ENCODE measurements around the gene PCDHA9. TPM values are rescaled to one million over a fixed set of nuclear protein-coding genes. Genes with fewer than 3 reads are reported as not detected.
"Not testable (repeated sequence)": the region's sequence is repeated elsewhere in the genome, so short reads cannot be mapped to it uniquely, and the experiment has no call there.

The PCDHA9 gene
- total RNA-seq, 2 donors from 2014 or later: 0.14 to 0.51 TPM

DNA sequence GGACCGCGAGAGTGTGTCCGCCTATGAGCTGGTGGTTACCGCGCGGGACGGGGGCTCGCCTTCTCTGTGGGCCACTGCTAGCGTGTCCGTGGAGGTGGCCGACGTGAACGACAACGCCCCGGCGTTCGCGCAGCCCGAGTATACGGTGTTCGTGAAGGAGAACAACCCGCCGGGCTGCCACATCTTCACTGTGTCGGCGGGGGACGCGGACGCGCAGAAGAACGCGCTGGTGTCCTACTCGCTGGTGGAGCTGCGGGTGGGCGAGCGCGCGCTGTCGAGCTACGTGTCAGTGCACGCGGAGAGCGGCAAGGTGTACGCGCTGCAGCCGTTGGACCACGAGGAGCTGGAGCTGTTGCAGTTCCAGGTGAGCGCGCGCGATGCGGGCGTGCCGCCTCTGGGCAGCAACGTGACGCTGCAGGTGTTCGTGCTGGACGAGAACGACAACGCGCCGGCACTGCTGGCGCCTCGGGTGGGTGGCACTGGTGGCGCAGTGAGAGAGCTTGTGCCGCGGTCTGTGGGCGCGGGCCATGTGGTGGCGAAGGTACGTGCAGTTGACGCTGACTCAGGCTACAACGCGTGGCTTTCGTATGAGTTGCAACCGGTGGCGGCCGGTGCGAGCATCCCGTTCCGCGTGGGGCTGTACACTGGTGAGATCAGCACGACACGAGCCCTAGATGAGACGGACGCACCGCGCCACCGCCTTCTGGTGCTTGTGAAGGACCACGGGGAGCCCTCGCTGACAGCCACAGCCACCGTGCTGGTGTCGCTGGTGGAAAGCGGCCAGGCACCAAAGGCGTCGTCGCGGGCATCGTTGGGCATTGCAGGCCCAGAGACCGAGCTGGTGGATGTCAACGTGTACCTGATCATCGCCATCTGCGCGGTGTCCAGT is 12.3 kb upstream of the PCDHA9 start:
- H3K27me3 ChIP-seq (replicated peaks; ENCODE audit: insufficient read depth): peaks cover 4% of the 10 kb centered on the region
- no peak for DNase-seq (ENCODE audit: low spot score)
- H3K4me3 ChIP-seq: no peak overlapping the region
- 47% methylated on average over 84 of the region's 103 CpGs for WGBS
- no peaks in the 10 kb centered on the region for H3K9me3 ChIP-seq
- TF ChIP-seq, protein P1, sequence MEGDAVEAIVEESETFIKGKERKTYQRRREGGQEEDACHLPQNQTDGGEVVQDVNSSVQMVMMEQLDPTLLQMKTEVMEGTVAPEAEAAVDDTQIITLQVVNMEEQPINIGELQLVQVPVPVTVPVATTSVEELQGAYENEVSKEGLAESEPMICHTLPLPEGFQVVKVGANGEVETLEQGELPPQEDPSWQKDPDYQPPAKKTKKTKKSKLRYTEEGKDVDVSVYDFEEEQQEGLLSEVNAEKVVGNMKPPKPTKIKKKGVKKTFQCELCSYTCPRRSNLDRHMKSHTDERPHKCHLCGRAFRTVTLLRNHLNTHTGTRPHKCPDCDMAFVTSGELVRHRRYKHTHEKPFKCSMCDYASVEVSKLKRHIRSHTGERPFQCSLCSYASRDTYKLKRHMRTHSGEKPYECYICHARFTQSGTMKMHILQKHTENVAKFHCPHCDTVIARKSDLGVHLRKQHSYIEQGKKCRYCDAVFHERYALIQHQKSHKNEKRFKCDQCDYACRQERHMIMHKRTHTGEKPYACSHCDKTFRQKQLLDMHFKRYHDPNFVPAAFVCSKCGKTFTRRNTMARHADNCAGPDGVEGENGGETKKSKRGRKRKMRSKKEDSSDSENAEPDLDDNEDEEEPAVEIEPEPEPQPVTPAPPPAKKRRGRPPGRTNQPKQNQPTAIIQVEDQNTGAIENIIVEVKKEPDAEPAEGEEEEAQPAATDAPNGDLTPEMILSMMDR (IDR thresholded peaks at IDR 0.05): no peak
- H3K36me3 ChIP-seq: no peaks in the 10 kb centered on the region
- intact Hi-C loops (cut with DNase I): no loop called here
- H3K4me1 ChIP-seq (replicated peaks): no peaks in the 10 kb centered on the region
- no peak overlapping the region for H3K27ac ChIP-seq

DNA sequence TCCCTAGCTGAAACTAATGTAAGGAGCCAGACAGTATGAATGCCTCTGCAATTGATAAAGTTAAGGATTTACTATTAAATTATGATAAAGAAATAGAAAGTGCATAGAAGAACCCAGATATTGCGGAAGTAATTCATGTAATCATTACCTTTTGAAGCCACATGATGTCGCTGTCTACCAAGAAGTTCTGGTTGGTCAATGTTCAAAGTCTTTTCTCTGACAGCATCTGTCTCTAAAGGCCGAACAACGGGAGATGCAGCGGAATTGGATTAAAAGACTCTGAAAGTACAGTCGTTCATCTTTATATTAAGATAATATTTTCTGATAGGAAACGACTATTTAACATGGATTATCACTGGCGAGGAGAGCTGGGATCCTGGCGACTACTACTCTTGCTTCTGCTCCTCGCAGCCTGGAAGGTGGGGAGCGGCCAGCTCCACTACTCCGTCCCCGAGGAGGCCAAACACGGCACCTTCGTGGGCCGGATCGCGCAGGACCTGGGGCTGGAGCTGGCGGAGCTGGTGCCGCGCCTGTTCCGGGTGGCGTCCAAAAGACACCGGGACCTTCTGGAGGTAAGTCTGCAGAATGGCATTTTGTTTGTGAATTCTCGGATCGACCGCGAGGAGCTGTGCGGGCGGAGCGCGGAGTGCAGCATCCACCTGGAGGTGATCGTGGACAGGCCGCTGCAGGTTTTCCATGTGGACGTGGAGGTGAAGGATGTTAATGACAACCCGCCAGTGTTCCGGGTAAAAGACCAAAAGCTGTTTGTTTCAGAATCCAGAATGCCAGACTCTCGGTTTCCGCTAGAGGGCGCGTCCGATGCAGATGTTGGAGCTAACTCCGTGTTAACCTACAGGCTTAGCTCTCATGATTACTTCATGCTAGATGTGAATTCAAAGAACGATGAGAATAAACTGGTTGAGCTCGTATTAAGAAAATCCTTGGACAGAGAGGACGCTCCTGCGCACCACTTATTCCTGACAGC is 6.9 kb upstream of the PCDHA9 start, which contains the start of gene PCDHA8:
Gene PCDHA8, plus strand, starts transcription at position 210 of the 985 bp plus-strand sequence. Its CDS starts 135 bp downstream, at position 345.
- Histone ChIP-seq H3K27ac (no peak within 1 kb of the TSS), H3K27me3 (replicated peaks; ENCODE audit: insufficient read depth) (peaks cover 4% of the 10 kb centered on the region), H3K4me1 (replicated peaks) (no peaks in the 10 kb centered on the region), H3K36me3 (no peaks in the 10 kb centered on the region), H3K4me3 (no peak within 1 kb of the TSS), H3K9me3 (no peaks in the 10 kb centered on the region)
- 21% methylated on average over 46 of the region's 47 CpGs for WGBS
- intact Hi-C loops (cut with DNase I): no loop called here
- DNase-seq (ENCODE audit: low spot score): no peak
- TF ChIP-seq POLR2AphosphoS5 (IDR thresholded peaks at IDR 0.05) (no peak), POLR2A (IDR thresholded peaks at IDR 0.05) (no peak)
- TF ChIP-seq, protein P1 (IDR thresholded peaks at IDR 0.05): no peak

DNA sequence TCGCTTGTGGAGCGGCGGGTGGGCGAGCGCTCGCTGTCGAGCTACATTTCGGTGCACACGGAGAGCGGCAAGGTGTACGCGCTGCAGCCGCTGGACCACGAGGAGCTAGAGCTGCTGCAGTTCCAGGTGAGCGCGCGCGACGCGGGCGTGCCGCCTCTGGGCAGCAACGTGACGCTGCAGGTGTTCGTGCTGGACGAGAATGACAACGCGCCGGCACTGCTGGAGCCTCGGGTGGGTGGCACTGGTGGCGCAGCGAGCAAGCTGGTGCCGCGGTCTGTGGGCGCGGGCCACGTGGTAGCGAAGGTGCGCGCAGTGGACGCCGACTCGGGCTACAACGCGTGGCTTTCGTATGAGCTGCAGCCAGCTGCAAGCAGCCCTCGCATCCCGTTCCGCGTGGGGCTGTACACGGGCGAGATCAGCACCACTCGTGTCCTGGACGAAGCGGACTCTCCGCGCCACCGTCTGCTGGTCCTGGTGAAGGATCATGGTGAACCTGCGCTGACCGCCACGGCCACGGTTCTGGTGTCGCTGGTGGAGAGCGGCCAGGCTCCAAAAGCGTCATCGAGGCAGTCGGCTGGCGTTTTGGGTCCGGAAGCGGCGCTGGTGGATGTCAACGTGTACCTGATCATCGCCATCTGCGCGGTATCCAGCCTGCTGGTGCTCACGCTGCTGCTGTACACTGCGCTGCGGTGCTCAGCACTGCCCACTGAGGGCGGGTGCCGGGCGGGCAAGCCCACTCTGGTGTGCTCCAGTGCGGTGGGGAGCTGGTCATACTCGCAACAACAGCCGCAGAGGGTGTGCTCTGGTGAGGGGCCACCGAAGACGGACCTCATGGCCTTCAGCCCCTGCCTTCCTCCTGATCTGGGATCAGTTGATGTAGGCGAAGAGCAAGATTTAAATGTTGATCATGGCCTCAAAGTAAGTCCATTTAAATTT is 5.1 kb upstream of the PCDHA9 start:
- WGBS: 43% methylated on average over 85 of the region's 87 CpGs
- no peaks in the 10 kb centered on the region for H3K36me3 ChIP-seq
- TF ChIP-seq, protein P1 (IDR thresholded peaks at IDR 0.05): no peak
- TF ChIP-seq POLR2A (IDR thresholded peaks at IDR 0.05) (no peak), POLR2AphosphoS5 (IDR thresholded peaks at IDR 0.05) (no peak)
- intact Hi-C loops (cut with DNase I): no loop called here
- no peak overlapping the region for H3K4me3 ChIP-seq
- H3K9me3 ChIP-seq: no peaks in the 10 kb centered on the region
- no peak overlapping the region for H3K27ac ChIP-seq
- no peaks in the 10 kb centered on the region for H3K4me1 ChIP-seq (replicated peaks)
- no peaks in the 10 kb centered on the region for H3K27me3 ChIP-seq (replicated peaks; ENCODE audit: insufficient read depth)
- DNase-seq (ENCODE audit: low spot score): no peak

DNA sequence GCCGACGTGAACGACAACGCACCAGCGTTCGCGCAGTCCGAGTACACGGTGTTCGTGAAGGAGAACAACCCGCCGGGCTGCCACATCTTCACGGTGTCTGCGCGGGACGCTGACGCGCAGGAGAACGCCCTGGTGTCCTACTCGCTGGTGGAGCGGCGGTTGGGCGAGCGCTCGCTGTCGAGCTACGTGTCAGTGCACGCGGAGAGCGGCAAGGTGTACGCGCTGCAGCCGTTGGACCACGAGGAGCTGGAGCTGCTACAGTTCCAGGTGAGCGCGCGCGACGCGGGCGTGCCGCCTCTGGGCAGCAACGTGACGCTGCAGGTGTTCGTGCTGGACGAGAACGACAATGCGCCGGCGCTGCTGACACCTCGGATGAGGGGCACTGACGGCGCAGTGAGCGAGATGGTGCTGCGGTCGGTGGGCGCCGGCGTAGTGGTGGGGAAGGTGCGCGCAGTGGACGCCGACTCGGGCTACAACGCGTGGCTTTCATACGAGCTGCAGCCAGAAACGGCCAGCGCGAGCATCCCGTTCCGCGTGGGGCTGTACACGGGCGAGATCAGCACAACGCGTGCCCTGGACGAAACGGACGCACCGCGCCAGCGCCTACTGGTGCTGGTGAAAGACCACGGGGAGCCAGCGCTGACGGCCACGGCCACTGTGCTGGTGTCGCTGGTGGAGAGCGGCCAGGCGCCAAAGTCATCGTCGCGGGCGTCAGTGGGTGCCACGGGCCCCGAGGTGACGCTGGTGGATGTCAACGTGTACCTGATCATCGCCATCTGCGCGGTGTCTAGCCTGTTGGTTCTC is 1.9 kb downstream of the PCDHA9 start:
- not testable (repeated sequence) for DNase-seq (ENCODE audit: low spot score); H3K4me1 ChIP-seq (replicated peaks); H3K36me3 ChIP-seq; H3K27me3 ChIP-seq (replicated peaks; ENCODE audit: insufficient read depth); H3K4me3 ChIP-seq; H3K27ac ChIP-seq; H3K9me3 ChIP-seq
- intact Hi-C loops (cut with DNase I): loop anchor here (10.0 kb wide), 1 partner anchor 195 kb away; no protein-coding TSS in a partner anchor
- 41% methylated on average over 95 of the region's 101 CpGs for WGBS

All from prostate gland (tissue), 2 donors.